Measurements from ENCODE around the gene HDAC5.
"Not testable (repeated sequence)": the region's sequence is repeated elsewhere in the genome, so short reads cannot be mapped to it uniquely, and the experiment has no call there.

The HDAC5 gene

DNA sequence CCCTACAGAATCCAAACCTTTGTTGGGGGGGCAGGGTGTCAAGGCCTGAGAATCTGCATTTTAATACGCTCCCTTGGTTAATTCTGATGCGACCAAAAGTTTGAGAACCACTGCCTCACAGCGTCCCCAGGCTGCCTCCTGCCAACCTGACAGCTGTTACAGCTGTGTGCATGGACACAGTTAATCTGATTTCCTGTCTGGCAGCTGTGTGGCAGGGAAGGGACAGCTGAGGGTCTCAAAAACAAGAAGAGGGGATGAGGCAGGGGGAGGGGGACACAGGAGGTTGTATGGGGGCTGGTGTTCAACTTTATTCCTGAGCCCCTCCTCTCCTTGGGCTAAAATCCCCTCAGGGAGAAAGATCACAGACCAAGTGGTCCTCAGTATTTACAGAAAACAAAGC, 17.5 kb downstream of the HDAC5 start (continued):
- TF ChIP-seq ZNF768 (tag by site-specific recombination; IDR thresholded peaks at IDR 0.05): no peak
- TF ChIP-seq ZNF19 (tag by site-specific recombination; IDR thresholded peaks at IDR 0.05; ENCODE audit: low read depth): no peak
- no peak for TF ChIP-seq ZNF324 (tag by site-specific recombination; IDR thresholded peaks at IDR 0.05)

DNA sequence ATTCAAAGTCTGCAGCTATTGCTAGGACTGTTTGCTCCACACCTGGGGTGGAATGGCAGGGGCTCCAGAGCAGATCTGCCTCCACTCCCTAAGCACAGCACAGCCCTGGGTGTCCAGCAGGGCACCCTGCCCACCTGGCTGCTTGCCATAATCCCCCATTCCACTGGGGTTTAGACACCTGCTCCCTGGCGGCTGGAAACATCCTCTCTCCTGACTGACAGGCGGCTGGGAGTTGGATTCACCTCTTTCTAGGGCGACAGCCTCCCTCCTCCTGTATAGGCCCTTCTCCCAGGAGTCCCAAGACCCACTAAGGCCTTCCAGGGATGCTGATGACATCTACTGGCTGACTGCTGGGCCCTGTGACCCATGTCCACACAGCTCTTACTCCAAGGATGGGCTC, 18.0 kb downstream of the HDAC5 start:
- H3K4me3 ChIP-seq (ENCODE audit: low read depth, low read length): no peak overlapping the region
- ChIA-PET CTCF (interaction anchor here (0.6 to 3.1 kb wide), 4 partner anchors 20 to 356 kb away, joined by 3 to 12 read pairs (median 4); no protein-coding TSS in a partner anchor), POLR2A (interaction anchor here (0.9 kb wide), 1 partner anchor 10 kb away, joined by 3 read pairs; no protein-coding TSS in a partner anchor)
- H3K36me3 ChIP-seq (ENCODE audit: control insufficient read depth in 2 of 2, insufficient read depth in 1 of 2, low read length in 2 of 2): peaks cover 0 to 8% of the 10 kb centered on the region in 2 experiments; a peak in 2 of 3 replicates
- no peaks in the 10 kb centered on the region for H3K9me3 ChIP-seq (ENCODE audit: control insufficient read depth, insufficient read depth, low read depth, low read length)
- peaks cover 10% of the 10 kb centered on the region for H3K4me1 ChIP-seq (ENCODE audit: control insufficient read depth, insufficient read depth, low read length)
- 0 out of 2 replicates have a peak overlapping the region, but pooled peaks have one; percentile 16 for H3K27ac ChIP-seq (ENCODE audit: extremely low read depth, low read depth, low read length)
- no peak for TF ChIP-seq ZNF768 (tag by site-specific recombination; IDR thresholded peaks at IDR 0.05)
- TF ChIP-seq ZIC2 (tag by site-specific recombination; IDR thresholded peaks at IDR 0.05): peak; percentile 43; the same call in 1 of the 2 replicates
- TF ChIP-seq, protein P1, sequence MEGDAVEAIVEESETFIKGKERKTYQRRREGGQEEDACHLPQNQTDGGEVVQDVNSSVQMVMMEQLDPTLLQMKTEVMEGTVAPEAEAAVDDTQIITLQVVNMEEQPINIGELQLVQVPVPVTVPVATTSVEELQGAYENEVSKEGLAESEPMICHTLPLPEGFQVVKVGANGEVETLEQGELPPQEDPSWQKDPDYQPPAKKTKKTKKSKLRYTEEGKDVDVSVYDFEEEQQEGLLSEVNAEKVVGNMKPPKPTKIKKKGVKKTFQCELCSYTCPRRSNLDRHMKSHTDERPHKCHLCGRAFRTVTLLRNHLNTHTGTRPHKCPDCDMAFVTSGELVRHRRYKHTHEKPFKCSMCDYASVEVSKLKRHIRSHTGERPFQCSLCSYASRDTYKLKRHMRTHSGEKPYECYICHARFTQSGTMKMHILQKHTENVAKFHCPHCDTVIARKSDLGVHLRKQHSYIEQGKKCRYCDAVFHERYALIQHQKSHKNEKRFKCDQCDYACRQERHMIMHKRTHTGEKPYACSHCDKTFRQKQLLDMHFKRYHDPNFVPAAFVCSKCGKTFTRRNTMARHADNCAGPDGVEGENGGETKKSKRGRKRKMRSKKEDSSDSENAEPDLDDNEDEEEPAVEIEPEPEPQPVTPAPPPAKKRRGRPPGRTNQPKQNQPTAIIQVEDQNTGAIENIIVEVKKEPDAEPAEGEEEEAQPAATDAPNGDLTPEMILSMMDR (tag by site-specific recombination; IDR thresholded peaks at IDR 0.05): peak; percentile 47; the same call in 1 of the 2 replicates

DNA sequence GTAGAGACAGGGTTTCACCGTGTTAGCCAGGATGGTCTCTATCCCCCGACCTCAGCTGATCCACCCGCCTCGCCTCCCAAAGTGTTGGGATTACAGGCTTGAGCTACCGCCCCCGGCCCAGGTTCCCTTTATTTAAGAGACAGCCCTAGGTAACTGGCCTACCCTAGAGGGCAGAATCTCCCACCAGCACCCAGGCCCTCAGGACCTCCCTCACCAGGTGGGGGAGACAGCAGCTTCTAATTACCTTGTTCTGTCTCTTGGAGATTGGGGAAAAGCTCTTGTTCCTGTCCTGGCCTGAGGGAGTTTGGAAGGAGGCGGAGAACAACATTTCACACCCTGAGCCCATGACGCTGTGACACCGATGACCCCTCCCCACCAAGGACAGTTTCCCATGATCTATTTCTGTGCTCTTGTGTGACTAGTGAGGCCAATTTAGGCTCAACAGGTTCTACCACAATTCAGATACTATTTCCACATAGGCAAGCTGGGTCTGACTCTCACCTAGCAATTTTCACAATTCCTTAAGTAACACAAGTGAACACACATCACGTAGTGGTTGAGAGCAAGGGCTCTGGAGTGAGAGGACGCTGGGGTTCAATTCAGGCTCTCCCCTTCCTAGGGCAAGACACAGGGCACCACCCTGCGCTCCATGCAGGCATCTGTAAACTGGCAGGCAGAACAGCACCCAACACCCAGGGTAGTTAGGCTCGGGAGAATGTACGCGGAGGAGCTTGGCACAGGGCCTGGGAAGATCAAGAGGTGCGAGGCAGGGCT, 20.4 kb downstream of the HDAC5 start:
- CTCF ChIA-PET: interaction anchor here (0.6 to 3.0 kb wide), 7 partner anchors 8 to 332 kb away, joined by 3 to 31 read pairs (median 5); no protein-coding TSS in a partner anchor
- POLR2A ChIA-PET: interaction anchor here (0.7 to 1.9 kb wide), 2 partner anchors 8 to 65 kb away, joined by 3 to 8 read pairs; no protein-coding TSS in a partner anchor

DNA sequence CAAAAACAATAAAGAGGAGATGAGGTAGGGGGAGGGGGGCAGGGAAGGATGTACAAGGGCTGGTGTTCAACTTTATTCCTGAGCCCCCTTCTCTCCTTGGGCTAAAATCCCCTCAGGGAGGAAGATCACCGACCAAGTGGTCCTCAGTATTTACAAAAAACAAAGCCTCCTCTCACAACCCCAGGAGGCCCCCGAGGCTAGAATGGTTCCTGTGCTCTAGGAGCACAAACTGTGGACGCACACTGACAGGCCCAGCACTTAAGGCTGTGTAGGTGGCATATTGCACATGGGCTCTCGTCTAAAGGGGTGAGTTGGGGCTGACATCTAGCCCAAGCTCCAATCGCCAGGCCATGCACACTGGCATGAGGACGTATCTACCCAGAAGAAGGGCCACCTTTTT, 21.6 kb downstream of the HDAC5 start:
- not testable (repeated sequence) for H3K9me3 ChIP-seq (ENCODE audit: control insufficient read depth, insufficient read depth, low read depth, low read length); H3K4me1 ChIP-seq (ENCODE audit: control insufficient read depth, insufficient read depth, low read length); H3K4me3 ChIP-seq (ENCODE audit: low read depth, low read length); H3K36me3 ChIP-seq (ENCODE audit: control insufficient read depth in 2 of 2, insufficient read depth in 1 of 2, low read length in 2 of 2); H3K27ac ChIP-seq (ENCODE audit: extremely low read depth, low read depth, low read length)
- CTCF ChIA-PET: interaction anchor here (0.6 to 3.0 kb wide), 5 partner anchors 9 to 75 kb away, joined by 3 to 31 read pairs (median 8); partner anchors contain the start of gene HDAC5
- POLR2A ChIA-PET: interaction anchor here (0.6 to 1.9 kb wide), 2 partner anchors 10 to 40 kb away, joined by 6 to 8 read pairs; no protein-coding TSS in a partner anchor

More for the DNA sequence above, 20.4 kb downstream of the HDAC5 start:
- Histone ChIP-seq H3K4me3 (ENCODE audit: low read depth, low read length) (no peak overlapping the region), H3K27ac (ENCODE audit: extremely low read depth, low read depth, low read length) (no peak overlapping the region), H3K36me3 (ENCODE audit: control insufficient read depth in 2 of 2, insufficient read depth in 1 of 2, low read length in 2 of 2) (no peaks in the 10 kb centered on the region; a peak in 1 of 3 replicates), H3K4me1 (ENCODE audit: control insufficient read depth, insufficient read depth, low read length) (no peaks in the 10 kb centered on the region; the same call in 1 of the 2 replicates), H3K9me3 (ENCODE audit: control insufficient read depth, insufficient read depth, low read depth, low read length) (no peaks in the 10 kb centered on the region)
- TF ChIP-seq ZNF707 (tag by site-specific recombination; IDR thresholded peaks at IDR 0.05) (no peak), ZNF132 (tag by site-specific recombination; IDR thresholded peaks at IDR 0.05; ENCODE audit: borderline replicate concordance) (no peak), SCRT2 (tag by site-specific recombination; IDR thresholded peaks at IDR 0.05) (peak; percentile 93), ZNF341 (tag by site-specific recombination; IDR thresholded peaks at IDR 0.05; ENCODE audit: low read depth) (no peak), EGR2 (tag by site-specific recombination; IDR thresholded peaks at IDR 0.05; ENCODE audit: low read depth) (0 out of 2 replicates have a peak, but pooled peaks have one; percentile 12), ZNF677 (tag by site-specific recombination; IDR thresholded peaks at IDR 0.05) (no peak), ZBTB8A (tag by site-specific recombination; IDR thresholded peaks at IDR 0.05) (no peak), KLF10 (tag by site-specific recombination; IDR thresholded peaks at IDR 0.05) (no peak), SP3 (tag by site-specific recombination; IDR thresholded peaks at IDR 0.05) (no peak), TCF7L2 (IDR thresholded peaks at IDR 0.05; ENCODE audit: borderline replicate concordance, low read depth, low read length) (no peak), ZNF23 (tag by site-specific recombination; IDR thresholded peaks at IDR 0.05; ENCODE audit: borderline replicate concordance) (no peak), ZNF366 (tag by site-specific recombination; conservative IDR thresholded peaks at IDR 0.05) (no peak), KLF1 (tag by site-specific recombination; IDR thresholded peaks at IDR 0.05) (no peak), SCRT1 (tag by site-specific recombination; IDR thresholded peaks at IDR 0.05; ENCODE audit: borderline replicate concordance) (peak; percentile 75; the same call in 1 of the 2 replicates), ZNF624 (tag by site-specific recombination; IDR thresholded peaks at IDR 0.05) (no peak), ZNF768 (tag by site-specific recombination; IDR thresholded peaks at IDR 0.05) (no peak)
- TF ChIP-seq, protein P2, sequence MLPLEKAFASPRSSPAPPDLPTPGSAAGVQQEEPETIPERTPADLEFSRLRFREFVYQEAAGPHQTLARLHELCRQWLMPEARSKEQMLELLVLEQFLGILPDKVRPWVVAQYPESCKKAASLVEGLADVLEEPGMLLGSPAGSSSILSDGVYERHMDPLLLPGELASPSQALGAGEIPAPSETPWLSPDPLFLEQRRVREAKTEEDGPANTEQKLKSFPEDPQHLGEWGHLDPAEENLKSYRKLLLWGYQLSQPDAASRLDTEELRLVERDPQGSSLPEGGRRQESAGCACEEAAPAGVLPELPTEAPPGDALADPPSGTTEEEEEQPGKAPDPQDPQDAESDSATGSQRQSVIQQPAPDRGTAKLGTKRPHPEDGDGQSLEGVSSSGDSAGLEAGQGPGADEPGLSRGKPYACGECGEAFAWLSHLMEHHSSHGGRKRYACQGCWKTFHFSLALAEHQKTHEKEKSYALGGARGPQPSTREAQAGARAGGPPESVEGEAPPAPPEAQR (tag by site-specific recombination; IDR thresholded peaks at IDR 0.05): no peak
- TF ChIP-seq, protein P1 (tag by site-specific recombination; IDR thresholded peaks at IDR 0.05): peak; percentile 50; the same call in 1 of the 2 replicates
- TF ChIP-seq, protein P3, sequence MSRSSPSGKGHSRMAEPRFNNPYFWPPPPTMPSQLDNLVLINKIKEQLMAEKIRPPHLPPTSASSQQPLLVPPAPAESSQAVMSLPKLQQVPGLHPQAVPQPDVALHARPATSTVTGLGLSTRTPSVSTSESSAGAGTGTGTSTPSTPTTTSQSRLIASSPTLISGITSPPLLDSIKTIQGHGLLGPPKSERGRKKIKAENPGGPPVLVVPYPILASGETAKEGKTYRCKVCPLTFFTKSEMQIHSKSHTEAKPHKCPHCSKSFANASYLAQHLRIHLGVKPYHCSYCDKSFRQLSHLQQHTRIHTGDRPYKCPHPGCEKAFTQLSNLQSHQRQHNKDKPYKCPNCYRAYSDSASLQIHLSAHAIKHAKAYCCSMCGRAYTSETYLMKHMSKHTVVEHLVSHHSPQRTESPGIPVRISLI (tag by site-specific recombination; IDR thresholded peaks at IDR 0.05): no peak
